ENCODE results near the gene NAGPA. TPM values are rescaled to one million over a fixed set of nuclear protein-coding genes. Genes with fewer than 3 reads are reported as not detected.

The NAGPA gene
- total RNA-seq, 1 experiment from 2014 or later = 12.5 TPM

DNA sequence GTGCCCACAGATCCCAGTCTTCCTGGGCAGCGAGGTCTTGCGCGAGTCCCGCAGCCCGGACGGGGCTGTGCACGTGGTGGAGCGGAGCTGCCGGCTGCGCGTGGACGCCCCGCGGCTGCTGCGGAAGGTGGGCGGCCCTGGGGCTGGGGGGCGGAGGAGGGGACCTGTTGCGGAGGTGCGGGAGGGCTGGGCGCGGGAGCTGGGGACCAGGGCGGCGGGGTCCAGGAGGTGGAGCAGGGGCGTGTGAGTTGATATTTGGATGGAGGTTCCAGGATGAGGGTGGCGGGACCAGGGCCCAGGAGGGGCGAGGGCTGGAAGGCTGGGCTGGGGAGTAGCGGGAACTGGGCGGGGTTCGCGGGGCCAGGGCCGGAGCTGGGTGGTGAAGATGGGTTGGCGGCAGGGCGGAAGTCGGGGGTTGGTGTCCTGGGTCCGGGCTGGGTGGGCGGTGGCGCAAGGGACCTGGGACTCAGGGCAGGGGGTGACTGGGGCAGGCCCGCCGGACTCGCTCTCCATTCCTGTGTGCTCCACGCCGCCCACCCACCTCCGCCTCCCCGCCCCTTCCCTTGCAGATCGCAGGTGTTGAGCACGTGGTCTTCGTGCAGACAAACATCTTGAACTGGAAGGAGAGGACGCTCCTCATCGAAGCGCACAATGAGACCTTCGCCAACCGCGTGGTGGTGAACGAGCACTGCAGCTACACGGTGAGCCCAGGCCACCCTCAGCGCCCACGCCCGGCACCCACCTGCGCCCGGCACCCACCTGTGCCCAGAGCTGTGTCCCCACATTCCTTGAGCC lies 46.0 kb downstream of the NAGPA start (continued):
- TF ChIP-seq, protein P1, sequence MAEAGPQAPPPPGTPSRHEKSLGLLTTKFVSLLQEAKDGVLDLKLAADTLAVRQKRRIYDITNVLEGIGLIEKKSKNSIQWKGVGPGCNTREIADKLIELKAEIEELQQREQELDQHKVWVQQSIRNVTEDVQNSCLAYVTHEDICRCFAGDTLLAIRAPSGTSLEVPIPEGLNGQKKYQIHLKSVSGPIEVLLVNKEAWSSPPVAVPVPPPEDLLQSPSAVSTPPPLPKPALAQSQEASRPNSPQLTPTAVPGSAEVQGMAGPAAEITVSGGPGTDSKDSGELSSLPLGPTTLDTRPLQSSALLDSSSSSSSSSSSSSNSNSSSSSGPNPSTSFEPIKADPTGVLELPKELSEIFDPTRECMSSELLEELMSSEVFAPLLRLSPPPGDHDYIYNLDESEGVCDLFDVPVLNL (CRISPR knock-in tag; IDR thresholded peaks at IDR 0.05; ENCODE audit: borderline replicate concordance, low read depth) = no peak
- TF ChIP-seq FOXJ3 (CRISPR knock-in tag; IDR thresholded peaks at IDR 0.05; ENCODE audit: borderline replicate concordance) (no peak), MXD4 (CRISPR knock-in tag; IDR thresholded peaks at IDR 0.05; ENCODE audit: borderline replicate concordance) (no peak), FOXP4 (CRISPR knock-in tag; IDR thresholded peaks at IDR 0.05) (peak; percentile 67), ZNF121 (CRISPR knock-in tag; IDR thresholded peaks at IDR 0.05) (no peak; the same call in 1 of the 2 replicates), CBFB (CRISPR knock-in tag; IDR thresholded peaks at IDR 0.05; ENCODE audit: low read depth) (no peak), OVOL2 (CRISPR knock-in tag; IDR thresholded peaks at IDR 0.05; ENCODE audit: borderline replicate concordance) (no peak), NR3C1 (CRISPR knock-in tag; conservative IDR thresholded peaks at IDR 0.05; ENCODE audit: low read depth) (no peak), FOXK1 (CRISPR knock-in tag; IDR thresholded peaks at IDR 0.05) (peak; percentile 59), ATF1 (CRISPR knock-in tag; IDR thresholded peaks at IDR 0.05) (0 out of 2 replicates have a peak, but pooled peaks have one; percentile 62), FOXP1 (CRISPR knock-in tag; IDR thresholded peaks at IDR 0.05; ENCODE audit: borderline replicate concordance) (peak; percentile 76; the same call in 1 of the 2 replicates), CREM (CRISPR knock-in tag; IDR thresholded peaks at IDR 0.05) (no peak), ZNF425 (CRISPR knock-in tag; conservative IDR thresholded peaks at IDR 0.05) (no peak), TP53 (CRISPR knock-in tag; IDR thresholded peaks at IDR 0.05) (peak; percentile 89), ATF6 (CRISPR knock-in tag; IDR thresholded peaks at IDR 0.05) (no peak), ZNF232 (CRISPR knock-in tag; IDR thresholded peaks at IDR 0.05) (no peak), ZNF671 (CRISPR knock-in tag; IDR thresholded peaks at IDR 0.05) (no peak), SMAD4 (CRISPR knock-in tag; IDR thresholded peaks at IDR 0.05) (no peak), NR2C2 (CRISPR knock-in tag; IDR thresholded peaks at IDR 0.05) (peak; percentile 58), IRF1 (CRISPR knock-in tag; IDR thresholded peaks at IDR 0.05) (peak; percentile 77; the same call in 1 of the 2 replicates), PRRX2 (CRISPR knock-in tag; IDR thresholded peaks at IDR 0.05) (no peak)
- TF ChIP-seq, protein P2, sequence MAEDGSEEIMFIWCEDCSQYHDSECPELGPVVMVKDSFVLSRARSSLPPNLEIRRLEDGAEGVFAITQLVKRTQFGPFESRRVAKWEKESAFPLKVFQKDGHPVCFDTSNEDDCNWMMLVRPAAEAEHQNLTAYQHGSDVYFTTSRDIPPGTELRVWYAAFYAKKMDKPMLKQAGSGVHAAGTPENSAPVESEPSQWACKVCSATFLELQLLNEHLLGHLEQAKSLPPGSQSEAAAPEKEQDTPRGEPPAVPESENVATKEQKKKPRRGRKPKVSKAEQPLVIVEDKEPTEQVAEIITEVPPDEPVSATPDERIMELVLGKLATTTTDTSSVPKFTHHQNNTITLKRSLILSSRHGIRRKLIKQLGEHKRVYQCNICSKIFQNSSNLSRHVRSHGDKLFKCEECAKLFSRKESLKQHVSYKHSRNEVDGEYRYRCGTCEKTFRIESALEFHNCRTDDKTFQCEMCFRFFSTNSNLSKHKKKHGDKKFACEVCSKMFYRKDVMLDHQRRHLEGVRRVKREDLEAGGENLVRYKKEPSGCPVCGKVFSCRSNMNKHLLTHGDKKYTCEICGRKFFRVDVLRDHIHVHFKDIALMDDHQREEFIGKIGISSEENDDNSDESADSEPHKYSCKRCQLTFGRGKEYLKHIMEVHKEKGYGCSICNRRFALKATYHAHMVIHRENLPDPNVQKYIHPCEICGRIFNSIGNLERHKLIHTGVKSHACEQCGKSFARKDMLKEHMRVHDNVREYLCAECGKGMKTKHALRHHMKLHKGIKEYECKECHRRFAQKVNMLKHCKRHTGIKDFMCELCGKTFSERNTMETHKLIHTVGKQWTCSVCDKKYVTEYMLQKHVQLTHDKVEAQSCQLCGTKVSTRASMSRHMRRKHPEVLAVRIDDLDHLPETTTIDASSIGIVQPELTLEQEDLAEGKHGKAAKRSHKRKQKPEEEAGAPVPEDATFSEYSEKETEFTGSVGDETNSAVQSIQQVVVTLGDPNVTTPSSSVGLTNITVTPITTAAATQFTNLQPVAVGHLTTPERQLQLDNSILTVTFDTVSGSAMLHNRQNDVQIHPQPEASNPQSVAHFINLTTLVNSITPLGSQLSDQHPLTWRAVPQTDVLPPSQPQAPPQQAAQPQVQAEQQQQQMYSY (CRISPR knock-in tag; IDR thresholded peaks at IDR 0.05) = peak; percentile 55
- TF ChIP-seq, protein P3, sequence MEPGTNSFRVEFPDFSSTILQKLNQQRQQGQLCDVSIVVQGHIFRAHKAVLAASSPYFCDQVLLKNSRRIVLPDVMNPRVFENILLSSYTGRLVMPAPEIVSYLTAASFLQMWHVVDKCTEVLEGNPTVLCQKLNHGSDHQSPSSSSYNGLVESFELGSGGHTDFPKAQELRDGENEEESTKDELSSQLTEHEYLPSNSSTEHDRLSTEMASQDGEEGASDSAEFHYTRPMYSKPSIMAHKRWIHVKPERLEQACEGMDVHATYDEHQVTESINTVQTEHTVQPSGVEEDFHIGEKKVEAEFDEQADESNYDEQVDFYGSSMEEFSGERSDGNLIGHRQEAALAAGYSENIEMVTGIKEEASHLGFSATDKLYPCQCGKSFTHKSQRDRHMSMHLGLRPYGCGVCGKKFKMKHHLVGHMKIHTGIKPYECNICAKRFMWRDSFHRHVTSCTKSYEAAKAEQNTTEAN (CRISPR knock-in tag; IDR thresholded peaks at IDR 0.05) = peak; percentile 48; the same call in 1 of the 2 replicates
- TF ChIP-seq, protein P4, sequence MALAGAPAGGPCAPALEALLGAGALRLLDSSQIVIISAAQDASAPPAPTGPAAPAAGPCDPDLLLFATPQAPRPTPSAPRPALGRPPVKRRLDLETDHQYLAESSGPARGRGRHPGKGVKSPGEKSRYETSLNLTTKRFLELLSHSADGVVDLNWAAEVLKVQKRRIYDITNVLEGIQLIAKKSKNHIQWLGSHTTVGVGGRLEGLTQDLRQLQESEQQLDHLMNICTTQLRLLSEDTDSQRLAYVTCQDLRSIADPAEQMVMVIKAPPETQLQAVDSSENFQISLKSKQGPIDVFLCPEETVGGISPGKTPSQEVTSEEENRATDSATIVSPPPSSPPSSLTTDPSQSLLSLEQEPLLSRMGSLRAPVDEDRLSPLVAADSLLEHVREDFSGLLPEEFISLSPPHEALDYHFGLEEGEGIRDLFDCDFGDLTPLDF (CRISPR knock-in tag; IDR thresholded peaks at IDR 0.05) = peak; percentile 75; the same call in 1 of the 2 replicates

Data from WTC11 (cell line).